GM23248 (cell line): ENCODE results near the gene KCNH2.

Experiments used
- EZH2 ChIP-seq: fragments of 200-600 bp; sonication (generic); IDR thresholded peaks from 2 replicates; pipeline ENCODE4 v1.6.1; 2018; ENCODE audit warnings: antibody characterized with exemption, mild to moderate bottlenecking; ENCODE audit not compliant: insufficient read depth, poor library complexity, severe bottlenecking
- EZH2phosphoT487 ChIP-seq: fragments of 200-600 bp; sonication (generic); IDR thresholded peaks from 2 replicates; pipeline ENCODE4 v1.6.1; 2018; ENCODE audit warnings: antibody characterized with exemption, moderate library complexity, mild to moderate bottlenecking, low read depth; ENCODE audit not compliant: insufficient read depth

DNA sequence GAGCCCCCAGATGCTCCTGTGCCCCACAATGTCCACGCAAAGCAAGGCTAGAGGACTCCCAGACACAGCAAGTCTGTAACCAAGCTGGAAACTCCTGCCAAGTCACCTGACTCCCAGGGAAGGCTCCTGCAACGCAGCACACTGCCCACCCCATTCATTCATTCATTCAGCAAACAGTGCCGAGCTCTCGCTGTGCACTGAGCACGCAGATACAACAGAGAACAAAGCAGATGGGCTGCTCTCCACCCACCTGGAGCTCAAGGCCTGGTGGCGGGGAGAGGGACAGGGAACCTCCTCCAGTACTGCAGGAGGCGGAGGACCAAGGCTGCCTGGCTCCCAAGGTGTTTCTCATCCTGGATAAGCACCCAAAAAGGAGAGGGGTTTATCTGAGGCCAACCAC lies 8.6 kb downstream of the KCNH2 start:
- TF ChIP-seq EZH2 (no peak), EZH2phosphoT487 (no peak)
